ENCODE measurements around the gene HGFAC.

Gene HGFAC

GRCh38 chr4:3464911-3465697 is 23.3 kb downstream of the HGFAC start:
- Histone ChIP-seq H3K9me2 (replicated peaks; ENCODE audit: control insufficient read depth, low read length) (no peaks in the 10 kb centered on the region), H3K4me3 (ENCODE audit: low read length) (no peak overlapping the region), H3K27ac (ENCODE audit: low read depth, low read length) (no peak overlapping the region), H3K4me1 (ENCODE audit: control insufficient read depth, low read length) (no peaks in the 10 kb centered on the region), H3K36me3 (ENCODE audit: control insufficient read depth, low read length) (no peaks in the 10 kb centered on the region), H3K79me2 (ENCODE audit: control insufficient read depth, low read length) (no peaks in the 10 kb centered on the region), H3K4me2 (ENCODE audit: low read length) (no peak overlapping the region), H4K20me1 (ENCODE audit: control insufficient read depth, insufficient read depth, low read depth, low read length) (no peaks in the 10 kb centered on the region), H3K9me3 (ENCODE audit: control insufficient read depth, insufficient read depth, low read length) (peaks cover 11% of the 10 kb centered on the region; the same call in 1 of the 2 replicates), H3F3A (ENCODE audit: control insufficient read depth, insufficient read depth) (no peaks in the 10 kb centered on the region), H3K27me3 (ENCODE audit: control insufficient read depth, low read length) (no peaks in the 10 kb centered on the region)
- no peak for TF ChIP-seq CTCF (IDR thresholded peaks at IDR 0.05; ENCODE audit: low read depth, low read length, poor library complexity, severe bottlenecking)
- no peak for TF ChIP-seq EZH2phosphoT487 (IDR thresholded peaks at IDR 0.05; ENCODE audit: borderline replicate concordance, low read length)

GRCh38 chr4:3465698-3466671 is 24.2 kb downstream of the HGFAC start:
- Histone ChIP-seq H3K4me2 (ENCODE audit: low read length) (no peak overlapping the region), H4K20me1 (ENCODE audit: control insufficient read depth, insufficient read depth, low read depth, low read length) (no peaks in the 10 kb centered on the region), H3K27ac (ENCODE audit: low read depth, low read length) (no peak overlapping the region), H3K4me3 (ENCODE audit: low read length) (no peak overlapping the region), H3K9me3 (ENCODE audit: control insufficient read depth, insufficient read depth, low read length) (peaks cover 11% of the 10 kb centered on the region; the same call in 1 of the 2 replicates), H3K9me2 (replicated peaks; ENCODE audit: control insufficient read depth, low read length) (no peaks in the 10 kb centered on the region), H3F3A (ENCODE audit: control insufficient read depth, insufficient read depth) (no peaks in the 10 kb centered on the region), H3K4me1 (ENCODE audit: control insufficient read depth, low read length) (no peaks in the 10 kb centered on the region), H3K27me3 (ENCODE audit: control insufficient read depth, low read length) (no peaks in the 10 kb centered on the region), H3K36me3 (ENCODE audit: control insufficient read depth, low read length) (no peaks in the 10 kb centered on the region), H3K79me2 (ENCODE audit: control insufficient read depth, low read length) (no peaks in the 10 kb centered on the region)
- TF ChIP-seq EZH2phosphoT487 (IDR thresholded peaks at IDR 0.05; ENCODE audit: borderline replicate concordance, low read length) (no peak), CTCF (IDR thresholded peaks at IDR 0.05; ENCODE audit: low read depth, low read length, poor library complexity, severe bottlenecking) (no peak)

GRCh38 chr4:3466691-3467600 is 25.2 kb downstream of the HGFAC start:
- H3K9me2 ChIP-seq (replicated peaks; ENCODE audit: control insufficient read depth, low read length): no peaks in the 10 kb centered on the region
- H3K4me2 ChIP-seq (ENCODE audit: low read length): no peak overlapping the region
- no peaks in the 10 kb centered on the region for H3K36me3 ChIP-seq (ENCODE audit: control insufficient read depth, low read length)
- H3K27ac ChIP-seq (ENCODE audit: low read depth, low read length): no peak overlapping the region
- no peaks in the 10 kb centered on the region for H4K20me1 ChIP-seq (ENCODE audit: control insufficient read depth, insufficient read depth, low read depth, low read length)
- TF ChIP-seq CTCF (IDR thresholded peaks at IDR 0.05; ENCODE audit: low read depth, low read length, poor library complexity, severe bottlenecking): no peak
- TF ChIP-seq EZH2phosphoT487 (IDR thresholded peaks at IDR 0.05; ENCODE audit: borderline replicate concordance, low read length): no peak
- H3K4me3 ChIP-seq (ENCODE audit: low read length): no peak overlapping the region
- H3K4me1 ChIP-seq (ENCODE audit: control insufficient read depth, low read length): no peaks in the 10 kb centered on the region
- H3K27me3 ChIP-seq (ENCODE audit: control insufficient read depth, low read length): no peaks in the 10 kb centered on the region
- H3K9me3 ChIP-seq (ENCODE audit: control insufficient read depth, insufficient read depth, low read length): peaks cover 11% of the 10 kb centered on the region; the same call in 1 of the 2 replicates
- H3K79me2 ChIP-seq (ENCODE audit: control insufficient read depth, low read length): no peaks in the 10 kb centered on the region
- H3F3A ChIP-seq (ENCODE audit: control insufficient read depth, insufficient read depth): no peaks in the 10 kb centered on the region
